Fibroblast of lung (primary cell): ENCODE results near the gene TMEM69.
"Not testable (repeated sequence)": the region's sequence is repeated elsewhere in the genome, so short reads cannot be mapped to it uniquely, and the experiment has no call there.

Experiments
- EZH2 ChIP-seq: IDR thresholded peaks from 2 replicates; pipeline ENCODE4 v1.5.1; 2012; ENCODE audit warnings: low read length, control low read depth, mild to moderate bottlenecking; ENCODE audit errors: missing control alignments
- TF ChIP-seq, protein P1 (sequence below), 2 donors: IDR thresholded peaks in 1 of 2; conservative IDR thresholded peaks in 1 of 2; 1 replicate in 1 of 2; 2 replicates in 1 of 2; pipeline ENCODE4 v1.5.1; 2011 to 2012; ENCODE audit warnings: low read length in 2 of 2, control low read depth in 1 of 2, inconsistent platforms in 1 of 2, low read depth in 1 of 2, mild to moderate bottlenecking in 1 of 2

DNA sequence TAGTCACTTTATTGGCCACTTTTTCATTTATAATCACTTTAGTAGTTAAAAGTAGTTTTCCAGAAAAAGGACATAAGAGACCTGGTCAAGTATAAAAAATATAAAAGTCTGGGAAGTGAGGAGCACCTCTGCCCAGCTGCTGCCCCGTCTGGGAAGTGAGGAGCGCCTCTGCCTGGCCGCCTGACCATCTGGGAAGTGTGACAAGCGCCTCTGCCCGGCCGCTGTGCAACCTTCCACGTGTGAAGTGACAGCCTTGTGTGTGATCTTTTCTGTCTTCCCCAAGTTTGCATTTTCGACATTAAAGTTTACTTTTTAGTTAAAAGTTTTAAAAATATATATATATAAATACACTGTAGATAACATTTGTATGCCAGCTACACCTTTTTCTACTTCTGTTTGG lies 5.8 kb downstream of the TMEM69 start:
- TF ChIP-seq, protein P1, sequence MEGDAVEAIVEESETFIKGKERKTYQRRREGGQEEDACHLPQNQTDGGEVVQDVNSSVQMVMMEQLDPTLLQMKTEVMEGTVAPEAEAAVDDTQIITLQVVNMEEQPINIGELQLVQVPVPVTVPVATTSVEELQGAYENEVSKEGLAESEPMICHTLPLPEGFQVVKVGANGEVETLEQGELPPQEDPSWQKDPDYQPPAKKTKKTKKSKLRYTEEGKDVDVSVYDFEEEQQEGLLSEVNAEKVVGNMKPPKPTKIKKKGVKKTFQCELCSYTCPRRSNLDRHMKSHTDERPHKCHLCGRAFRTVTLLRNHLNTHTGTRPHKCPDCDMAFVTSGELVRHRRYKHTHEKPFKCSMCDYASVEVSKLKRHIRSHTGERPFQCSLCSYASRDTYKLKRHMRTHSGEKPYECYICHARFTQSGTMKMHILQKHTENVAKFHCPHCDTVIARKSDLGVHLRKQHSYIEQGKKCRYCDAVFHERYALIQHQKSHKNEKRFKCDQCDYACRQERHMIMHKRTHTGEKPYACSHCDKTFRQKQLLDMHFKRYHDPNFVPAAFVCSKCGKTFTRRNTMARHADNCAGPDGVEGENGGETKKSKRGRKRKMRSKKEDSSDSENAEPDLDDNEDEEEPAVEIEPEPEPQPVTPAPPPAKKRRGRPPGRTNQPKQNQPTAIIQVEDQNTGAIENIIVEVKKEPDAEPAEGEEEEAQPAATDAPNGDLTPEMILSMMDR (conservative IDR thresholded peaks at IDR 0.05 in 1 of 2, IDR thresholded peaks at IDR 0.05 in 1 of 2; ENCODE audit: low read depth in 1 of 2, low read length in 2 of 2): not testable (repeated sequence)
- TF ChIP-seq EZH2: not testable (repeated sequence)
